H1 (cell line): ENCODE results near the gene CEP128. TPM values are rescaled to one million over a fixed set of nuclear protein-coding genes. Genes with fewer than 3 reads are reported as not detected.

Experiments used
- CTCF ChIA-PET: fragments of 300-600 bp; sonication (Branson Sonifier 250); formaldehyde crosslinking; loops from one replicate; lab custom pipeline; 2021; ENCODE audit not compliant: partially characterized antibody; lab: Charles Lee
- POLR2A ChIA-PET: fragments of 300-600 bp; sonication (Branson Sonifier 250); formaldehyde crosslinking; loops from one replicate; lab custom pipeline; 2021; ENCODE audit warnings: inconsistent platforms; ENCODE audit not compliant: partially characterized antibody; lab: Charles Lee
- DNase-seq, 2 experiments: peaks; one replicate each; pipeline versions ENCODE4 v3.0.0 to v3.0.0-alpha.2; 2010 to 2022; ENCODE audit warnings: low spot score in 2 of 2, low read depth in 1 of 2, mixed read lengths in 1 of 2
- FAIRE-seq: peaks from 2 replicates; lab custom pipeline; 2011; peaks lifted over from hg19 to GRCh38; lab: Jason Lieb, UNC
- H2AFZ ChIP-seq: 2 replicates; pipeline ENCODE4 v1.8.1; 2012; ENCODE audit warnings: low read length, inconsistent platforms
- H2AK5ac ChIP-seq: 2 replicates; pipeline ENCODE4 v1.6.1; 2013; ENCODE audit warnings: low read depth, low read length
- H2BK120ac ChIP-seq: replicated peaks from 2 replicates; pipeline ENCODE3; 2013; ENCODE audit warnings: low read depth, low read length, inconsistent platforms
- H2BK12ac ChIP-seq: 2 replicates; pipeline ENCODE4 v1.6.1; 2013; ENCODE audit warnings: low read depth, low read length
- H2BK15ac ChIP-seq: 2 replicates; pipeline ENCODE4 v1.6.1; 2013; ENCODE audit warnings: low read length
- H2BK20ac ChIP-seq: 2 replicates; pipeline ENCODE4 v1.6.1; 2013; ENCODE audit warnings: low read length
- H2BK5ac ChIP-seq: 2 replicates; pipeline ENCODE4 v1.6.1; 2013; ENCODE audit warnings: low read depth, low read length
- H3K14ac ChIP-seq: 2 replicates; pipeline ENCODE4 v1.6.1; 2013; ENCODE audit warnings: inconsistent platforms; ENCODE audit not compliant: insufficient read length
- H3K18ac ChIP-seq: 2 replicates; pipeline ENCODE4 v1.6.1; 2013; ENCODE audit warnings: low read length; ENCODE audit errors: extremely low read depth
- H3K23ac ChIP-seq: 2 replicates; pipeline ENCODE4 v1.6.1; 2013; ENCODE audit warnings: inconsistent platforms; ENCODE audit not compliant: insufficient read length
- H3K23me2 ChIP-seq: 2 replicates; pipeline ENCODE4 v1.6.1; 2013; ENCODE audit warnings: low read depth, low read length
- H3K27ac ChIP-seq: 2 replicates; pipeline ENCODE4 v1.6.1; 2011; ENCODE audit warnings: low read depth, low read length, inconsistent platforms
- H3K27me3 ChIP-seq, 4 experiments: replicated peaks in 1 of 4; 1 replicate in 1 of 4; 2 replicates in 3 of 4; pipeline versions ENCODE4 v1.6.1 to v1.8.1; 2011 to 2013; ENCODE audit warnings: low read length in 3 of 4, mild to moderate bottlenecking in 3 of 4, inconsistent platforms in 2 of 4, mixed read lengths in 2 of 4, moderate library complexity in 1 of 4; ENCODE audit not compliant: control insufficient read depth in 3 of 4, insufficient read depth in 3 of 4; ENCODE audit errors: extremely low read depth in 1 of 4
- H3K36me3 ChIP-seq, 4 experiments: 2 replicates each; pipeline versions ENCODE4 v1.6.1 to v1.8.1; 2011 to 2013; ENCODE audit warnings: mild to moderate bottlenecking in 4 of 4, low read length in 3 of 4, moderate library complexity in 2 of 4, control low read depth in 1 of 4, inconsistent platforms in 1 of 4; ENCODE audit not compliant: insufficient read depth in 4 of 4, control insufficient read depth in 2 of 4
- H3K4ac ChIP-seq: replicated peaks from 2 replicates; pipeline ENCODE3; 2013; ENCODE audit warnings: low read length, low read depth, mixed read lengths, inconsistent platforms; ENCODE audit not compliant: insufficient read length
- H3K4me1 ChIP-seq, 4 experiments: replicated peaks in 1 of 4; 1 replicate in 1 of 4; 2 replicates in 3 of 4; pipeline versions ENCODE4 v1.6.1 to v1.8.1; 2011 to 2013; ENCODE audit warnings: low read length in 3 of 4, inconsistent platforms in 2 of 4, mixed read lengths in 1 of 4; ENCODE audit not compliant: insufficient read depth in 4 of 4, control insufficient read depth in 3 of 4
- H3K4me2 ChIP-seq, 2 experiments: 2 replicates each; pipeline versions ENCODE4 v1.6.1 to v1.8.1; 2011 to 2013; ENCODE audit warnings: low read depth in 2 of 2, low read length in 2 of 2, control low read depth in 1 of 2, inconsistent platforms in 1 of 2, mild to moderate bottlenecking in 1 of 2; ENCODE audit not compliant: insufficient read depth in 1 of 2
- H3K4me3 ChIP-seq, 4 experiments: fragments of 200-600, 300-600 bp in 1 of 4; sonication (generic), shearing (Covaris generic), sonication (Bioruptor Twin) in 1 of 4; 2 replicates each; pipeline versions ENCODE4 v1.5.1 to v1.8.1; 2011 to 2016; ENCODE audit warnings: low read length in 4 of 4, low read depth in 3 of 4, control low read depth in 2 of 4, inconsistent platforms in 2 of 4, mild to moderate bottlenecking in 2 of 4, mixed read lengths in 1 of 4, moderate library complexity in 1 of 4; ENCODE audit not compliant: insufficient read depth in 2 of 4; ENCODE audit errors: extremely low read depth in 1 of 4
- H3K56ac ChIP-seq: replicated peaks from 2 replicates; pipeline ENCODE3; 2013; ENCODE audit warnings: low read depth, mild to moderate bottlenecking, mixed read lengths, low read length, inconsistent platforms; ENCODE audit not compliant: insufficient read length
- H3K79me1 ChIP-seq: 2 replicates; pipeline ENCODE4 v1.6.1; 2013; ENCODE audit warnings: low read depth, low read length, control low read depth
- H3K79me2 ChIP-seq, 2 experiments: 2 replicates each; pipeline versions ENCODE4 v1.6.1 to v1.8.1; 2012 to 2013; ENCODE audit warnings: low read length in 2 of 2, mild to moderate bottlenecking in 2 of 2, inconsistent platforms in 1 of 2; ENCODE audit not compliant: insufficient read depth in 2 of 2, control insufficient read depth in 1 of 2
- H3K9ac ChIP-seq, 4 experiments: replicated peaks in 1 of 4; 1 replicate in 1 of 4; 2 replicates in 3 of 4; pipeline versions ENCODE4 v1.6.1 to v1.8.1; 2011 to 2013; ENCODE audit warnings: low read depth in 3 of 4, low read length in 3 of 4, control low read depth in 2 of 4, mild to moderate bottlenecking in 2 of 4, moderate library complexity in 2 of 4, inconsistent platforms in 1 of 4; ENCODE audit errors: extremely low read depth in 1 of 4
- H3K9me3 ChIP-seq, 2 experiments: 2 replicates each; pipeline versions ENCODE4 v1.6.1 to v1.8.1; 2012 to 2013; ENCODE audit warnings: mild to moderate bottlenecking in 2 of 2, moderate library complexity in 2 of 2, control low read depth in 1 of 2, inconsistent platforms in 1 of 2, low read depth in 1 of 2, low read length in 1 of 2, mixed read lengths in 1 of 2; ENCODE audit not compliant: insufficient read depth in 2 of 2
- H4K20me1 ChIP-seq, 2 experiments: replicated peaks in 1 of 2; 2 replicates each; pipeline versions ENCODE3 to v1.8.1; 2011 to 2013; ENCODE audit warnings: inconsistent platforms in 2 of 2, low read length in 2 of 2, mild to moderate bottlenecking in 1 of 2; ENCODE audit not compliant: insufficient read depth in 2 of 2, control insufficient read depth in 1 of 2
- H4K5ac ChIP-seq: 2 replicates; pipeline ENCODE4 v1.6.1; 2013; ENCODE audit warnings: low read length, low read depth, mixed read lengths, inconsistent platforms; ENCODE audit not compliant: insufficient read length
- H4K8ac ChIP-seq: 2 replicates; pipeline ENCODE4 v1.8.0; 2013; ENCODE audit warnings: mild to moderate bottlenecking, moderate library complexity, low read length, inconsistent platforms; ENCODE audit not compliant: insufficient read depth; ENCODE audit errors: extremely low read depth
- H4K91ac ChIP-seq: replicated peaks from 2 replicates; pipeline ENCODE3; 2013; ENCODE audit warnings: low read length, mixed read lengths, inconsistent platforms; ENCODE audit not compliant: insufficient read length
- BCL11A ChIP-seq, 2 experiments: IDR thresholded peaks; one replicate each; pipeline ENCODE4 v1.6.1; 2011; ENCODE audit warnings: low read depth in 2 of 2, low read length in 2 of 2, mild to moderate bottlenecking in 2 of 2
- CBX8 ChIP-seq: fragments of 300-800, 300-1000 bp; sonication (generic); IDR thresholded peaks from 2 replicates; pipeline ENCODE4 v1.7.1; 2016; ENCODE audit warnings: low read depth, low read length, borderline replicate concordance
- CEBPB ChIP-seq: IDR thresholded peaks from 2 replicates; pipeline ENCODE4 v1.6.1; 2012; ENCODE audit warnings: low read depth, low read length
- CTBP2 ChIP-seq: IDR thresholded peaks from 2 replicates; pipeline ENCODE4 v1.7.0; 2011; ENCODE audit warnings: borderline replicate concordance, mild to moderate bottlenecking, moderate library complexity, mixed read lengths, low read length; ENCODE audit not compliant: insufficient read depth, insufficient read length
- GABPA ChIP-seq: IDR thresholded peaks from 2 replicates; pipeline ENCODE4 v1.6.1; 2011; ENCODE audit warnings: mild to moderate bottlenecking, low read length, moderate library complexity, borderline replicate concordance; ENCODE audit not compliant: insufficient read depth
- NRF1 ChIP-seq: IDR thresholded peaks from 2 replicates; pipeline ENCODE4 v1.6.1; 2011; ENCODE audit warnings: mild to moderate bottlenecking, low read depth, low read length, improper control_type of control experiment
- SIX5 ChIP-seq: IDR thresholded peaks from 2 replicates; pipeline ENCODE4 v1.6.1; 2011; ENCODE audit warnings: mild to moderate bottlenecking, low read depth, low read length
- SP2 ChIP-seq: IDR thresholded peaks from 2 replicates; pipeline ENCODE4 v1.6.1; 2012; ENCODE audit warnings: mild to moderate bottlenecking, low read length, inconsistent platforms
- SP4 ChIP-seq: IDR thresholded peaks from 2 replicates; pipeline ENCODE4 v1.6.1; 2012; ENCODE audit warnings: low read length, inconsistent platforms
- SUZ12 ChIP-seq: fragments of 200-600 bp; sonication (generic); IDR thresholded peaks from 2 replicates; pipeline ENCODE4 v1.6.1; 2012; ENCODE audit warnings: mild to moderate bottlenecking, inconsistent platforms, low read length, moderate library complexity, mixed read lengths
- TAF1 ChIP-seq: IDR thresholded peaks from 2 replicates; pipeline ENCODE4 v1.6.1; 2011; ENCODE audit warnings: mild to moderate bottlenecking, low read depth, low read length
- YY1 ChIP-seq: IDR thresholded peaks from 2 replicates; pipeline ENCODE4 v1.6.1; 2011; ENCODE audit warnings: low read depth, mild to moderate bottlenecking, low read length
- ZNF274 ChIP-seq: IDR thresholded peaks from 2 replicates; pipeline ENCODE4 v1.7.0; 2012; ENCODE audit warnings: low read length, borderline replicate concordance; ENCODE audit errors: extremely low read depth
- WGBS, 2 experiments: shearing (Covaris generic) in 1 of 2; methylation state at CpG; one replicate each; pipeline versions ENCODE4 v1.1.6 to v1.1.7; 2013 to 2015; ENCODE audit warnings: low lambda C conversion rate in 2 of 2, mixed read lengths in 2 of 2, inconsistent platforms in 1 of 2, low coverage in 1 of 2, missing lambda C conversion rate in 1 of 2; ENCODE audit not compliant: insufficient replicate concordance in 2 of 2, insufficient coverage in 1 of 2, insufficient read length in 1 of 2; ENCODE audit errors: extremely low coverage in 1 of 2, missing lambda C conversion rate in 1 of 2; 5-methylcytosine and 5-hydroxymethylcytosine counted together
- polyA plus RNA-seq, 7 experiments: library from polyadenylated mRNA; depleted of rRNA in 3 of 7; stranded (reverse) in 5 of 7; unstranded in 2 of 7; fragments of >200 nt in 5 of 7; fragments of 200-250 nt in 2 of 7; gene quantifications; 1 replicate in 5 of 7; 2 replicates in 1 of 7; 4 replicates in 1 of 7; pipeline versions ENCODE4 v1.2.1 to v1.2.3, GENCODE V29; 2011 to 2013; ENCODE audit warnings: missing spikeins in 2 of 7, mixed read lengths in 2 of 7
- total RNA-seq: library from RNA; stranded (reverse); fragmentation: NEBNext Ultra II Directional; extraction: Animal tissue kit (Norgen Biotek cat#: 25700); gene quantifications from 2 replicates; pipeline ENCODE4 v1.2.1, GENCODE V29; 2021

Gene CEP128
- total and polyA plus RNA-seq, 2 of the 8 experiments (the other 6 are each of a cell fraction or from before 2014, with no cell fraction given) = 1.9 to 17.0 TPM

GRCh38 chr14:80764496-80764895, 177.0 kb downstream of the CEP128 start:
- H3K79me2 ChIP-seq = no peaks in the 10 kb centered on the region
- no peak overlapping the region for H3K14ac ChIP-seq
- H3K4me3 ChIP-seq = no peak overlapping the region
- no peak for FAIRE-seq
- CTCF ChIA-PET = interaction anchor here (0.9 kb wide), 1 partner anchor 700 kb away, joined by 3 read pairs; no protein-coding TSS in a partner anchor
- no peak overlapping the region for H2AK5ac ChIP-seq
- H2BK12ac ChIP-seq = no peak overlapping the region
- H3K23me2 ChIP-seq = no peaks in the 10 kb centered on the region
- H3K79me1 ChIP-seq = no peaks in the 10 kb centered on the region
- no peak overlapping the region for H4K5ac ChIP-seq
- no peaks in the 10 kb centered on the region for H4K20me1 ChIP-seq
- H2BK120ac ChIP-seq = no peak overlapping the region
- H3K9ac ChIP-seq = no peak overlapping the region
- H2BK20ac ChIP-seq = no peak overlapping the region
- no peak overlapping the region for H3K56ac ChIP-seq
- no peak for DNase-seq
- TF ChIP-seq SP4 (no peak), SP2 (no peak), YY1 (no peak), ZNF274 (no peak), CBX8 (no peak), BCL11A (IDR thresholded peaks at IDR 0.05; ENCODE audit: low read depth in 2 of 2, low read length in 2 of 2) (no peak), CEBPB (no peak), TAF1 (no peak), SUZ12 (no peak), CTBP2 (no peak), NRF1 (no peak), SIX5 (no peak), GABPA (no peak)
- H4K8ac ChIP-seq = no peak overlapping the region
- no peak overlapping the region for H3K18ac ChIP-seq
- H3K4me2 ChIP-seq = no peak overlapping the region
- no peak overlapping the region for H2BK15ac ChIP-seq
- H3K9me3 ChIP-seq = no peaks in the 10 kb centered on the region
- no CpG with 5 or more reads among the region's 1 CpG for WGBS, 2 experiments
- no peaks in the 10 kb centered on the region for H3K27me3 ChIP-seq
- H3K36me3 ChIP-seq = no peaks in the 10 kb centered on the region
- no peaks in the 10 kb centered on the region for H3K4me1 ChIP-seq
- no peak overlapping the region for H2AFZ ChIP-seq
- H3K4ac ChIP-seq = no peak overlapping the region
- H3K23ac ChIP-seq = no peak overlapping the region
- POLR2A ChIA-PET = no interaction called here
- H2BK5ac ChIP-seq = no peak overlapping the region
- no peak overlapping the region for H3K27ac ChIP-seq
- no peak overlapping the region for H4K91ac ChIP-seq
